GM23338 (cell line): ENCODE measurements around the gene TTC13. TPM values are rescaled to one million over a fixed set of nuclear protein-coding genes. Genes with fewer than 3 reads are reported as not detected.

Experiments
- ATAC-seq: fragments of 200-7000 bp; cut with Tn5 transposase; 3 replicates; pipeline ENCODE4 v1.9.1; 2020
- DNase-seq: peaks from one replicate; pipeline ENCODE4 v3.0.0-alpha.2; 2015; ENCODE audit warnings: low spot score
- H2AFZ ChIP-seq: fragments of 200-600 bp; sonication (generic); 2 replicates; pipeline ENCODE4 v1.8.0; 2016; ENCODE audit warnings: antibody characterized with exemption, mild to moderate bottlenecking, moderate library complexity
- H3F3A ChIP-seq: fragments of 200-600 bp; sonication (generic); replicated peaks from 2 replicates; pipeline ENCODE4 v1.8.0; 2017; ENCODE audit warnings: antibody characterized with exemption, mixed run types, low read depth
- H3K27ac ChIP-seq: fragments of 200-600 bp; sonication (generic); 2 replicates; pipeline ENCODE4 v1.6.1; 2016; ENCODE audit warnings: low read depth
- H3K27me3 ChIP-seq: fragments of 200-600 bp; sonication (generic); 2 replicates; pipeline ENCODE4 v1.8.0; 2016; ENCODE audit warnings: mild to moderate bottlenecking, mixed run types, moderate library complexity; ENCODE audit not compliant: insufficient read depth
- H3K36me3 ChIP-seq: fragments of 200-600 bp; sonication (generic); 2 replicates; pipeline ENCODE4 v1.8.0; 2016; ENCODE audit warnings: mild to moderate bottlenecking; ENCODE audit not compliant: insufficient read depth
- H3K4me1 ChIP-seq: fragments of 200-600 bp; sonication (generic); 2 replicates; pipeline ENCODE4 v1.8.0; 2016; ENCODE audit warnings: mild to moderate bottlenecking, moderate library complexity; ENCODE audit not compliant: insufficient read depth
- H3K4me2 ChIP-seq: fragments of 200-600 bp; sonication (generic); 2 replicates; pipeline ENCODE4 v1.7.1; 2017; ENCODE audit warnings: mixed run types
- H3K4me3 ChIP-seq: fragments of 200-600 bp; sonication (generic); 2 replicates; pipeline ENCODE4 v1.6.1; 2016; ENCODE audit warnings: mixed run types
- H3K79me2 ChIP-seq: fragments of 200-600 bp; sonication (generic); replicated peaks from 2 replicates; pipeline ENCODE4 v1.8.0; 2017; ENCODE audit warnings: mild to moderate bottlenecking; ENCODE audit not compliant: insufficient read depth
- H3K9me2 ChIP-seq: fragments of 200-600 bp; sonication (generic); 2 replicates; pipeline ENCODE4 v1.8.0; 2017; ENCODE audit not compliant: insufficient read depth
- H4K20me1 ChIP-seq: fragments of 200-600 bp; sonication (generic); replicated peaks from 2 replicates; pipeline ENCODE4 v1.8.0; 2017; ENCODE audit warnings: mild to moderate bottlenecking; ENCODE audit not compliant: insufficient read depth
- H3K27ac Mint-ChIP-seq: 2 replicates; pipeline ENCODE4 v1.8.0; 2020; ENCODE audit warnings: inconsistent platforms, mild to moderate bottlenecking, moderate library complexity, mixed read lengths
- H3K27me3 Mint-ChIP-seq: 3 replicates; pipeline ENCODE4 v1.8.0; 2022; ENCODE audit warnings: low read depth, mild to moderate bottlenecking, moderate library complexity, mixed read lengths, inconsistent platforms; ENCODE audit not compliant: insufficient read depth, poor library complexity
- H3K36me3 Mint-ChIP-seq: 3 replicates; pipeline ENCODE4 v1.8.0; 2021; ENCODE audit warnings: low read depth, mild to moderate bottlenecking, inconsistent platforms, moderate library complexity, mixed read lengths
- H3K4me1 Mint-ChIP-seq: 3 replicates; pipeline ENCODE4 v1.8.0; 2020; ENCODE audit warnings: mild to moderate bottlenecking, inconsistent platforms, mixed read lengths
- H3K4me3 Mint-ChIP-seq: 3 replicates; pipeline ENCODE4 v1.8.0; 2021; ENCODE audit warnings: moderate library complexity, mild to moderate bottlenecking, inconsistent platforms, mixed read lengths
- H3K9me3 Mint-ChIP-seq: 3 replicates; pipeline ENCODE4 v1.8.0; 2020; ENCODE audit warnings: moderate library complexity, mild to moderate bottlenecking, inconsistent platforms, mixed read lengths
- CTCF ChIP-seq, 2 experiments: fragments of 200-600 bp in 1 of 2; sonication (generic) in 1 of 2; conservative IDR thresholded peaks; 2 replicates each; pipeline versions ENCODE4 v1.5.1 to v1.6.1; 2016 to 2017; ENCODE audit warnings: antibody characterized with exemption in 2 of 2, low read depth in 2 of 2, mild to moderate bottlenecking in 2 of 2, moderate library complexity in 1 of 2
- EZH2phosphoT487 ChIP-seq: fragments of 200-600 bp; sonication (generic); IDR thresholded peaks from one replicate; pipeline ENCODE4 v1.8.1; 2018; ENCODE audit warnings: antibody characterized with exemption; ENCODE audit not compliant: unreplicated experiment
- JUNB ChIP-seq: IDR thresholded peaks from one replicate; pipeline ENCODE4 v1.6.1; 2016; ENCODE audit warnings: antibody characterized with exemption; ENCODE audit not compliant: unreplicated experiment
- NANOG ChIP-seq: IDR thresholded peaks from 2 replicates; pipeline ENCODE4 v1.6.1; 2016; ENCODE audit warnings: antibody characterized with exemption, borderline replicate concordance
- REST ChIP-seq: IDR thresholded peaks from one replicate; pipeline ENCODE4 v1.6.1; 2018; ENCODE audit warnings: antibody characterized with exemption; ENCODE audit not compliant: unreplicated experiment
- STAT1 ChIP-seq: IDR thresholded peaks from one replicate; pipeline ENCODE4 v1.6.1; 2016; ENCODE audit warnings: antibody characterized with exemption; ENCODE audit not compliant: unreplicated experiment
- ZNF114 ChIP-seq: fragments of 250-450 bp; sonication (Bioruptor Pico); IDR thresholded peaks from 2 replicates; pipeline ENCODE4 v1.5.0; 2020; ENCODE audit warnings: mild to moderate bottlenecking, moderate library complexity
- ZNF331 ChIP-seq: fragments of 250-450 bp; sonication (Bioruptor Pico); IDR thresholded peaks from 2 replicates; pipeline ENCODE4 v1.5.0; 2020; ENCODE audit warnings: low read depth, mild to moderate bottlenecking, moderate library complexity
- ZNF462 ChIP-seq: fragments of 250-450 bp; sonication (Bioruptor Pico); IDR thresholded peaks from 2 replicates; pipeline ENCODE4 v1.5.0; 2020; ENCODE audit warnings: mild to moderate bottlenecking, moderate library complexity
- polyA plus RNA-seq: library from polyadenylated mRNA; unstranded; fragments of >200 nt; fragmentation: Nextera tagmentation; extraction: Ambion mirVana; gene quantifications from 2 replicates; pipeline ENCODE4 v1.2.1, GENCODE V29; 2016
- total RNA-seq: library from RNA; depleted of rRNA; stranded (reverse); fragments of >200 nt; shearing (Covaris generic); gene quantifications from 2 replicates; pipeline ENCODE4 v1.2.3, GENCODE V29; 2014

TTC13 gene
- total and polyA plus RNA-seq, 2 experiments from 2014 or later, result 3.8 to 9.4 TPM

GRCh38 chr1:230876660-230877059 lies 102.0 kb downstream of the TTC13 start (continued):
- TF ChIP-seq ZNF462 (CRISPR knock-in tag) (no peak), ZNF114 (no peak), ZNF331 (no peak)

GRCh38 chr1:230875370-230875769 lies 103.3 kb downstream of the TTC13 start:
- no peak overlapping the region for H3K4me2 ChIP-seq
- no peaks in the 10 kb centered on the region for H4K20me1 ChIP-seq
- H3F3A ChIP-seq, result no peaks in the 10 kb centered on the region
- H2AFZ ChIP-seq, result no peak overlapping the region
- no peak overlapping the region for H3K4me3 ChIP-seq
- no peaks in the 10 kb centered on the region for H3K36me3 ChIP-seq
- H3K4me3 Mint-ChIP-seq, result no peak overlapping the region
- peaks cover 20% of the 10 kb centered on the region for H3K4me1 Mint-ChIP-seq
- DNase-seq, result no peak
- 0 out of 3 replicates have a peak, but pooled peaks cover 6% of the 10 kb centered on the region for H3K36me3 Mint-ChIP-seq
- no peak overlapping the region for H3K27ac ChIP-seq
- no peak overlapping the region for H3K27ac Mint-ChIP-seq
- ATAC-seq, result no peak
- H3K79me2 ChIP-seq, result no peaks in the 10 kb centered on the region
- no peaks in the 10 kb centered on the region for H3K9me2 ChIP-seq
- H3K27me3 ChIP-seq, result no peaks in the 10 kb centered on the region
- H3K4me1 ChIP-seq, result no peaks in the 10 kb centered on the region
- H3K27me3 Mint-ChIP-seq, result peaks cover 5% of the 10 kb centered on the region
- no peaks in the 10 kb centered on the region for H3K9me3 Mint-ChIP-seq
- no peak for TF ChIP-seq NANOG
- TF ChIP-seq CTCF (conservative IDR thresholded peaks at IDR 0.05; ENCODE audit: low read depth in 2 of 2), result no peak
- TF ChIP-seq JUNB, result no peak
- TF ChIP-seq REST, result no peak
- TF ChIP-seq EZH2phosphoT487, result no peak
- no peak for TF ChIP-seq STAT1
- TF ChIP-seq ZNF331, result no peak
